ENCODE data around the gene GNPTAB.
"Not testable (repeated sequence)": the region's sequence is repeated elsewhere in the genome, so short reads cannot be mapped to it uniquely, and the experiment has no call there.

The GNPTAB gene

GRCh38 chr12:101768781-101769180 is 62.0 kb downstream of the GNPTAB start:
- no peak for DNase-seq

GRCh38 chr12:101767537-101767936 is 63.2 kb downstream of the GNPTAB start:
- DNase-seq, result no peak

DNA sequence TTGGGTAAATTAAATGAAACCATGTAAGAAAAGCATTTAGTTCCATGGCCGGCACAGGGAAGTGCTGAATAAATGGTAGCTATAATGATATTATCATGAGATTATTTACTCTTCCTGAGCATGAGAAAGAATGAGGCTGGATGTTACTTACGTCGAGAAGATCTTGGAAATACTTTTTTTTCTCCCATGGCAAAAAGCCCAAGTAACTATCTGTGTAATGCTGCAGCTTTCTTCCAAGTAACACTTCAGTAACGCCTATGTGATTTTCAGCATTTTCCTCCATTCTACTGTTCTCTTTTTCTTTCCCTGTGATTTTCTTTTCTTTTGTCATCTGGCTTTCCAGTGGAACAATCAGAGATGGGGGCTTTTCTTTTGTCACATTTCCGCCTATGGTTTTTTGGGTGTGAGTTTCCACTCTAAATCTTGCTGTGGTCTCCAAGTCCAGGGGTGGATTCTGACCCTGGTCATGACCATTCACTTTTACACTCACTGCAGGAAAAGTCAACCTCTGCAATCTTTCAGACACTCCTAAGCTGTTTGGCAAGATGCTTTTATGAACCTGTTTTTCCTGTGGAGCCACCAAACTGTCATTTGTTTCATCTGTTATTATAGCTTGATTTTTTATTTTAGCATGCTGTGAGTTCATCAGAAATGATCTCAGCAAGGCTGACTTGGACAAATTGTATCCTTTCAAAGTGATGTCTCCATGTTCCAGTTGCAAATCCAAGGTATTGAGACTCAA is 66.5 kb downstream of the GNPTAB start:
- no peak for DNase-seq

DNA sequence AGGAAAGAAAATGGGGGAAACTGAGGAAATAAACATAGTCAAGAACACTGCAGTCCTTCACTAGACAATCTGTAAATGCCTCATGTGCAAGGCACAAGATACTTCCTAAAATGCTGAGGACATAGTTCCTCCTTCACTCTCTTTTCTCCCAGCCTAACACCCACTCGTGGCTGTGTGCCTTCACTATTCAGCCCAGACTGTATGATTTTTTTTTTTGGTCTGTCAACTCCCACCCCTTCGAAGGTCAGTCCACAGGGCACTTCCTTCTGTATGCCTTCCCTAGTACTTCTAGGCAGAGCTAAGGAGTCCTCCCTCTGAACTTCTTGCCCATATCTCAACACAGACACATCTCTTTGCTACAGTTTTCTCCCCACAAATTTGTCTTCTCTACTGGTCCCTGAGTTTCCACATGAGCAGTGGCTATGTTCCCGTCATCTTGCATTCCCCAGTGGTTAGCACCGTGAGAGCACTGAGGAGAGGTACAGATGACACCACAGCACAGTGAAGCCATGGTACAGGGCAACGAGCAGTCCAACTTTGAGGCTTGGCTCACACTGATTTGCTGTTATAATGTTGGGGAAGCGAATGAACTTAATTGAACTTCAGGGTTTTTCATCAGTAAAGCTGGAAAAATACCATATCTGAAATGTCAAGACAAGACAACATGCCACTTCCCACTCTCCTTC is 67.4 kb downstream of the GNPTAB start:
- DNase-seq, result no peak

DNA sequence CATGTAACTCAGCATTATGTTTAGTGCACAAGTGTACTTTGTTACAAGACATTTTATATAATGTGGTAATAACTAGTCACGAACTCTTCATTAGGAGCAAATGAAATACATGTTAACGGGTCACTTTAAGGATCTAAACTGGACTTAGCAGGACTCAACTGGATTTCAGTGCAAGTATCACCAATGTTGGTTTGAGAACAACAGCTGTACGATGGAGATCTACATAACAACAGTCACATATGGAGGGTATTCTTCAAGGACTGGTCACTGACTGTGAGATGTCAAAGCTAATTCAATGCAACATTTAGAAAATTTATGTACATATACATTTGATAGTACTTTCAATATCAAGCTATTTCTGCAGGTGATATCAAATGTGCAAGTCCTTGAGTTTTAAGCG is 69.0 kb downstream of the GNPTAB start:
- no peak for DNase-seq

- no peak for DNase-seq
Measured at GRCh38 chr12:101761350-101761749, 69.4 kb downstream of the GNPTAB start.

DNA sequence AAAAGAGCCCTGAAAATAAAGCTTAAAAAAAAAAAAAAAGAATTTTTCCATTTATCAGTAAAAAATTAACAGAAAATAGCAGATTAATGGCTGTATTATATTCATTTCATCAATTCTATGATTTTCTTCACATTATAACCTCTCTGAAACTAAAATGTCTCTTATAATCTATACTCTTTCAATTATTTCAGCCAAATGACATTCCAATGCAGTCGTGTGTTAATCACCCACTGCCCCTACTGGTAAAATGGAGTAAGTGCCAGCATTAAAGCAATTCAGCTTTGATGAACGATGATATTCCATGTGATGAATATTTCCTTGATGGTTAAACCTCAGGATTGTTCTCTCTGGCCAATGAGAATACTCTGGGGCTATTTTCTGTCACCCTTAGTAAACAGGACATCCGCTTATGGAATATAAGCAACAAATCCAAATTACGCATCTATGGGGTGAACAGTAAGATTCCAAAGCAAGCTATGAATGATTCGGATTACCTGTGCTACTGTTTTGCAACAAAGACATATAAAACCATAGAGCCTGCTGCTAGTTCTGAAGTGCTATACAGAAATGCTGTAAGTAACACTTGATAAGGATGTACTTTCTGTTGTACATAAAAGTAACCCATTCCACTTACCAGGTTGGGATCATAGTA is 71.2 kb downstream of the GNPTAB start:
- DNase-seq, result peak; percentile 34

GRCh38 chr12:101750152-101750551 is 80.6 kb downstream of the GNPTAB start:
- DNase-seq, result no peak

- no peak for DNase-seq
Measured at GRCh38 chr12:101749657-101750056, 81.1 kb downstream of the GNPTAB start.

- DNase-seq, result no peak
Measured at GRCh38 chr12:101748907-101749306, 81.9 kb downstream of the GNPTAB start.

GRCh38 chr12:101747697-101748096 is 83.1 kb downstream of the GNPTAB start:
- no peak for DNase-seq

- DNase-seq, result peak; percentile 11
Measured at GRCh38 chr12:101746661-101747060, 84.1 kb downstream of the GNPTAB start.

- DNase-seq, result no peak
Measured at GRCh38 chr12:101746196-101746595, 84.6 kb downstream of the GNPTAB start.

DNA sequence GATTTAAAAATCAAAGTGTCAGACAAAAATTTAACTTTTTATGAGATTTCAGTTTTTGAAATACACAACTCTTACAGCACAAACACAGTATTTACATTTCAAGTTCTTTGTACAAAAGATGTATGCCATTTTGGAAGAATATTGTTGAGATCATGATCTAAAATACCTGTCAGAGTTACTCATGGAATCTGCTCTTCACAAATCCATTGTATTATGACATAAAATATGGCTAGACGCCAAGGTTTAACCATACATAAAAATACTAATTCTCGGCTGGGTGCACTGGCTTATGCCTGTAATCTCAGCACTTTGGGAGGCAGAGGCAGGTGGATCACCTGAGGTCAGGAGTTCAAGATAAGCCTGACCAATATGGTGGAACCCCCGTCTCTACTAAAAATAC is 85.3 kb downstream of the GNPTAB start:
- no peak for DNase-seq

- no peak for DNase-seq
Measured at GRCh38 chr12:101743724-101744472, 86.9 kb downstream of the GNPTAB start.

- DNase-seq, result no peak
Measured at GRCh38 chr12:101743242-101743641, 87.5 kb downstream of the GNPTAB start.

GRCh38 chr12:101740980-101741379 is 89.8 kb downstream of the GNPTAB start:
- DNase-seq, result no peak

- no peak for DNase-seq
Measured at GRCh38 chr12:101740566-101740965, 90.2 kb downstream of the GNPTAB start.

DNA sequence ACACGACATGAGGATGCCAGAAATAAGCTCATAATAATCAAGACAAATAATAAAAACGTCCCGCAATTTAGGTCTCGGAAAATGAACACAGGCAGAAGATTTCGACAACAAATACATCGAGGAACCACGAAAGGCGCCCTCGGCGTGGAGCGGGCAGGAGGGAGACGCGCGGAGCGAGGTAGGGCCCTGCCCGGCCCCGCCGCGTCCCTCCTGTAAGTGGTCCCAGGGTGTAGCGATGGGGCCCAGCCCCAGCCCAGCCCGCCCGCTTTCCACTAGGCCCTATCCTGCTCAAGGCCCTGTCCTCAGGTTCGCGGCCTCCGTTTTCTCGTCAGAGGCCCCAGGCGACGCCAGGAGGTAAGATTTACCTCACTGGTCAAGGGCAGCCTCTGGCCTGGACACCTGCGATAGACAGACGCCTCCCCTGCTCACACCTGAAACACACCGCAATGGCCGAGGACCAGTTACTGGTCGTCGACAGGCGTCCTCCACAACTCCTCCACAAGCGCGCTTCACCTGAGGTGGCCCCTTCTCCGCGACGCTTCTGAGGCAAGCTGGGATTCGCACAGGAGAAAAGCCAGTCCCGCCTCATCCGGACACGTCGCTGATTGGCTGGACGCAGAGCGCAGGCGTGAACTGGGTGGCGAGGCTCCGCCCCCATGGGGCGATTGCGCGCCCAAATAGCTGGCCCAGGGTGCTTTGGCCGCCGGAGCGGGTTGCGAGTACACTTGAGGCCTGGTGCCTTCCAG is 91.7 kb downstream of the GNPTAB start, which contains the start of gene SYCP3:
Gene SYCP3 (minus strand): TSS at position 543 of the 746 bp plus-strand sequence. CDS start 1,527 bp downstream, outside the sequence.
- no peak for DNase-seq

DNA sequence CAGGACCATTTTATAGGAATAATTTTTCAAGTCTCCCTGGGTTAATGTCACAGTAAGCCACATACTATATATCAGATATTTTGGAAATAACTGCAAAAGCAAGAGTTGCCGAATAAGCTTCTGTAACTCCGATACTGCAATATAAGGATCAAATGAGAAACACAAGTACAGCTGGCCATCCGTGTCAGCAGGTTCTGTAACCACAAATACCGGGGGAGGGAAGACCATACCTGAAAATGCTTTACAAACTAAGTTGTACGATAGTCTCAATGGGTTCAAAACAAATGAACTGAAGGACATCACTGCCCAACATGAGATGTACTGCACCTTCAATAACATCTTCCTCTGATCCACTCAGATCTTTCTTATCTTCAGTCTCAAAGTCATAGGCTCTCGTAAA is 93.3 kb downstream of the GNPTAB start:
- no peak for DNase-seq

DNA sequence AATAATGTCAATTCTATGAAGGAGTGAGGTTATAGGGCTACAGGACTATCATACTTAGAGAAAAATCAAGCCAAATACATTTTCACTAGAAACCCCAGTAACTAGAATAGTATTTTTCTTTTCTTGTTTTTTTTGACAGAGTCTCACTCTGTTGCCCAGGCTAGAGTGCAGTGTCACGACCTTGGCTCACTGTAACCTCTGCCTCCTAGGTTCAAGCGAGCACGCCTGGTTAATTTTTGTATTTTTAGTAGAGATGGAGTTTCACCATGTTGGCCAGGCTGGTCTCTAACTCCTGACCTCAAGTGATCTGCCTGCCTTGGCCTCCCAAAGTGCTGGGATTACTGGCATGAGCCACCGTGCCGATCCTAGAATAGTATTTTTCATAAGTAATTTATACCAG is 96.3 kb downstream of the GNPTAB start:
- not testable (repeated sequence) for DNase-seq

DNA sequence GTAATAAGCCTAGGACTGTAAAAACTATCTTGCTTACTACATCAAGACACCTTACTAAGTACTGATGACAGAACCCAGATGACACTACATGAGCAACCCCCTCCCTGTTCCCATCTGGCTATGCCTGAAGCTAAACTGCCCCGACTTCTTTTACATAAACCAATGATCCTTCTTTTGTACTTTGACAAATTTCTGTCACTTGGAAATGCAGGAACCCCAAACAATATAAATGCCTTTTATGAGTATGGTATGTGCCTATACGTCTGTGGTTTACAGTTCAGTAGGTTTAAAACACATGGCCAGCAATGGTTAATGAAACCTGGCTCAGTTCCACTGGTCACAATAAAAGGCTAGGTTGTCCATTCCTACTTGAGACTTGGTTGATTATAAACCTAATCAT is 97.6 kb downstream of the GNPTAB start:
- no peak for DNase-seq
